Measurements from ENCODE around the gene SLBP. TPM values are rescaled to one million over a fixed set of nuclear protein-coding genes. Genes with fewer than 3 reads are reported as not detected.

Gene SLBP
- total RNA-seq, 4 donors from 2014 or later: 36.9 to 59.1 (median 40.8) TPM

- no peak overlapping the region for H3K4me3 ChIP-seq
- H3K9me3 ChIP-seq: no peaks in the 10 kb centered on the region
- TF ChIP-seq EP300 (IDR thresholded peaks at IDR 0.05) (no peak), POLR2AphosphoS5 (IDR thresholded peaks at IDR 0.05) (no peak), CTCF (IDR thresholded peaks at IDR 0.05) (no peak)
- H3K27ac ChIP-seq: no peak overlapping the region
- H3K27me3 ChIP-seq: no peaks in the 10 kb centered on the region
- WGBS: 90% methylated on average over 7 of the region's 14 CpGs
- H3K4me1 ChIP-seq: no peaks in the 10 kb centered on the region
- no peaks in the 10 kb centered on the region for H3K36me3 ChIP-seq
- DNase-seq (ENCODE audit: low spot score in 2 of 2): no peak
Observed at GRCh38 chr4:1661695-1662094, 50.4 kb downstream of the SLBP start.

GRCh38 chr4:1660948-1661677, 51.0 kb downstream of the SLBP start:
- no peak overlapping the region for H3K4me3 ChIP-seq
- H3K27me3 ChIP-seq: no peaks in the 10 kb centered on the region
- H3K27ac ChIP-seq: no peak overlapping the region
- no peak for TF ChIP-seq POLR2A (IDR thresholded peaks at IDR 0.05)
- no peak for TF ChIP-seq CTCF (IDR thresholded peaks at IDR 0.05)
- TF ChIP-seq POLR2AphosphoS5 (IDR thresholded peaks at IDR 0.05): no peak
- DNase-seq (ENCODE audit: low spot score in 2 of 2): no peak
- 95% methylated on average over 25 of the region's 25 CpGs for WGBS
- no peaks in the 10 kb centered on the region for H3K9me3 ChIP-seq
- no peaks in the 10 kb centered on the region for H3K4me1 ChIP-seq
- H3K36me3 ChIP-seq: no peaks in the 10 kb centered on the region

GRCh38 chr4:1659104-1660043, 52.7 kb downstream of the SLBP start:
- Histone ChIP-seq H3K4me3 (no peak overlapping the region), H3K27me3 (no peaks in the 10 kb centered on the region), H3K27ac (no peak overlapping the region), H3K9me3 (no peaks in the 10 kb centered on the region), H3K36me3 (peaks cover 9% of the 10 kb centered on the region), H3K4me1 (no peaks in the 10 kb centered on the region)
- WGBS: 95% methylated on average over 27 of the region's 39 CpGs
- no peak for TF ChIP-seq EP300 (IDR thresholded peaks at IDR 0.05)
- DNase-seq (ENCODE audit: low spot score in 2 of 2): no peak

- Histone ChIP-seq H3K9me3 (no peaks in the 10 kb centered on the region), H3K4me1 (no peaks in the 10 kb centered on the region), H3K4me3 (no peak overlapping the region), H3K36me3 (peaks cover 9% of the 10 kb centered on the region), H3K27me3 (no peaks in the 10 kb centered on the region), H3K27ac (no peak overlapping the region)
- WGBS: 97% methylated on average over 3 of the region's 12 CpGs
- TF ChIP-seq POLR2A (IDR thresholded peaks at IDR 0.05) (no peak), CTCF (IDR thresholded peaks at IDR 0.05) (no peak), EP300 (IDR thresholded peaks at IDR 0.05) (no peak), POLR2AphosphoS5 (IDR thresholded peaks at IDR 0.05) (no peak)
- DNase-seq (ENCODE audit: low spot score in 2 of 2): no peak
Observed at GRCh38 chr4:1658581-1658980, 53.5 kb downstream of the SLBP start.

- DNase-seq (ENCODE audit: low spot score in 2 of 2): no peak
- Histone ChIP-seq H3K27me3 (no peaks in the 10 kb centered on the region), H3K9me3 (no peaks in the 10 kb centered on the region), H3K4me1 (no peaks in the 10 kb centered on the region), H3K27ac (no peak overlapping the region), H3K36me3 (peaks cover 9% of the 10 kb centered on the region), H3K4me3 (no peak overlapping the region)
- 89% methylated on average over 10 of the region's 12 CpGs for WGBS
- TF ChIP-seq CTCF (IDR thresholded peaks at IDR 0.05): no peak
- no peak for TF ChIP-seq EP300 (IDR thresholded peaks at IDR 0.05)
Observed at GRCh38 chr4:1658146-1658545, 54.0 kb downstream of the SLBP start.
